ENCODE results near the gene MKRN2.
"Not testable (repeated sequence)": the region's sequence is repeated elsewhere in the genome, so short reads cannot be mapped to it uniquely, and the experiment has no call there.

Gene MKRN2

DNA sequence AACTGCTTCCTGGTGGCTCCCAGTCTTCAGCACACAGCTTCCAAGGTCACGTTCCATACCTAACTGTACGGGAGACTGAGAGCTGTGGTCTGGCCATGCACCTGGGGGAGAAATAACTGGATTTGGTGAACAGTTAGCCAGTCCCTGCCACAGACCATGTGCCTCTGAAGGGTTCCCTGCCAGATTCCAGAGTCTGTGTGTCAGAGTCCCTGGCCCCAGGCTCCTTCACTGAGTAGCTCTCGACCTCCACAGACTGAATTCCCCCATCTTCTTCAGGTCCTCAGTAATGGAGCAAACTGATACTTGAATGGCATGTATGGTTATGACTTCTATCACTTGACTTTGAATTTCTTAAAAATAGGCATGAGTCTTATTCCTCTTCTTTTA lies 29.1 kb upstream of the MKRN2 start:
- no peak for TF ChIP-seq JUND (IDR thresholded peaks at IDR 0.05; ENCODE audit: low read depth)
- DNase-seq (ENCODE audit: low read depth in 1 of 2, low spot score in 1 of 2): no peak
- in situ Hi-C loops (cut with HindIII; ENCODE audit: low pct_unique_long_range_greater_than_20kb, low sequenced_read_pairs): no loop called here

GRCh38 chr3:12532182-12532581 lies 24.7 kb upstream of the MKRN2 start:
- in situ Hi-C loops (cut with HindIII; ENCODE audit: low pct_unique_long_range_greater_than_20kb, low sequenced_read_pairs): no loop called here
- no peak for DNase-seq (ENCODE audit: low read depth in 1 of 2, low spot score in 1 of 2)
- no peak for TF ChIP-seq JUND (IDR thresholded peaks at IDR 0.05; ENCODE audit: low read depth)

DNA sequence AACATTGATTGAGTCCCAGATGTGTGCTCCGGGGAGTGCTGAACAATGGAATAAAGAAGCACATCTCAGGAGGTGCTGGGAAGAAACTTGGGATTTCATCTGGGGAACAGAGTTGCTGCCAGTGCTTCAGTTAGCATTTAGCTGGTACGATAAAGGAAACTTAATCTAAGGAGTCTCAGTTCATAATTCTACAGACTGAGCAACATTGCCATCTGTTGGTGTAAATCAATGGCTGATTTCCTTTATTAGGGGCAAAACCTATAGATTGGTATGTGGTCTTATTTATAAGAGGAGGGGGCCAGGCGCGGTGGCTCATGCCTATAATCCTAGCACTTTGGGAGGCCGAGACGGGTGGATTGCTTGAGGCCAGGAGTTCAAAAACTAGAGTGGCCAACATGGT lies 20.5 kb upstream of the MKRN2 start:
- no peak for TF ChIP-seq JUND (IDR thresholded peaks at IDR 0.05; ENCODE audit: low read depth)
- DNase-seq (ENCODE audit: low read depth in 1 of 2, low spot score in 1 of 2): no peak
- in situ Hi-C loops (cut with HindIII; ENCODE audit: low pct_unique_long_range_greater_than_20kb, low sequenced_read_pairs): no loop called here

GRCh38 chr3:12541625-12542024 lies 15.3 kb upstream of the MKRN2 start:
- DNase-seq (ENCODE audit: low read depth in 1 of 2, low spot score in 1 of 2): peak in 1 of 2 experiments; percentile 36
- TF ChIP-seq JUND (IDR thresholded peaks at IDR 0.05; ENCODE audit: low read depth): no peak
- in situ Hi-C loops (cut with HindIII; ENCODE audit: low pct_unique_long_range_greater_than_20kb, low sequenced_read_pairs): no loop called here

DNA sequence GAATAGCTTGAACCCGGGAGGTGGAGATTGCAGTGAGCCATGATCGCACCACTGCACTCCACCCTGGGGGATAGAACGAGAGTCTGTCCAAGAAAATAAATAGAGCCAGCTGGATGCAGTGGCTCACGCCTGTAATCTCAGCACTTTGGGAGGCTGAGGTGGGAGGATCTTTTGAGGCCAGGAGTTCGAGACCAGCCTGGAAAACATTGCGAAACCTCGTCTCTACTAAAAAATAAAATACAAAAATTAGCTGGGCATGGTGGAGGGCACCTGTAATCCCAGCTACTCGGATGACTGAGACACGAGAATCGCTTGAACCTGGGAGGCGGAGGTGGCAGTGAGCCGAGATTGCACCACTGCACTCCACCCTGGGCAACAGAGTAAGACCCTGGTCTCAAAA lies 13.4 kb upstream of the MKRN2 start:
- in situ Hi-C loops (cut with HindIII; ENCODE audit: low pct_unique_long_range_greater_than_20kb, low sequenced_read_pairs): not testable (repeated sequence)

DNA sequence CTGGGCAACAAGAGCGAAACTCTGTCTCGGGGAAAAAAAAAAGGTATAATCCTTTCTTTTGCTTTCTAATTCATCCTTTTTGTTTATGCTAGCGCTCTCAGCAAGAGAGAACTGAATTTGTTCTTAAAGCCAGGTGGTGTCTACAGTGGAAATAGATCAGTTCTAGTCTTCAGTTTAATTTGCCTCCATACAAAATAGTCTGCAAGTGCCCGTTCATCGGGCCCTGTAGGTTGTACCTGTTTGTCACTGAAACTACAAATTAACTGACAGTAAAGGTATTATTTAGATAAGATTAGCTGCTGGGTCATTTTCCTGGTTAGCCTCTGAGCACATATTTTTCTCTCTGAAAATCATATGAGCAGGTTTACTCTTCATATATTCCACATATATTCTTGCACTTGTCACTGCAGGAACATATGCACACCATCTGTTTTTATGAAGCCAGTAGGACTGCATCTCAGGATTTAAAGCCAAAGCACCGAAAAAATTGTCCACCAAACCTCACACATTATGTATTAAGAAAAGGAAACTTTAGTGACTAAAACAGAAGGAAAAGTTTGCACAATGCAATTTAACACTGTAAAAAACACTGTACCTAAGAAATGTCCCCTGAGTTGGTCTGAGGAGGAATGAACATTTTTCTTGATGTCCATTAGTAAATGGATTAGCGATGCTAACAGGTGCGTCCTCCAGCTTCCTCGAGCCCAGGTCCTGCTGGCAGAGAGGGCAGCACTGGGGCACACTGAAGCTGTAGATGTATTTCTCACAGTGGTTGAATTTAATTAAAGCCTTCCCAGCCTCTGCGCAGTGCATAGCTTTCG lies 12.0 kb upstream of the MKRN2 start:
- no peak for DNase-seq (ENCODE audit: low read depth in 1 of 2, low spot score in 1 of 2)
- in situ Hi-C loops (cut with HindIII; ENCODE audit: low pct_unique_long_range_greater_than_20kb, low sequenced_read_pairs): no loop called here
- TF ChIP-seq JUND (IDR thresholded peaks at IDR 0.05; ENCODE audit: low read depth): no peak

More for the DNA sequence above, 13.4 kb upstream of the MKRN2 start:
- DNase-seq (ENCODE audit: low read depth in 1 of 2, low spot score in 1 of 2): not testable (repeated sequence)

DNA sequence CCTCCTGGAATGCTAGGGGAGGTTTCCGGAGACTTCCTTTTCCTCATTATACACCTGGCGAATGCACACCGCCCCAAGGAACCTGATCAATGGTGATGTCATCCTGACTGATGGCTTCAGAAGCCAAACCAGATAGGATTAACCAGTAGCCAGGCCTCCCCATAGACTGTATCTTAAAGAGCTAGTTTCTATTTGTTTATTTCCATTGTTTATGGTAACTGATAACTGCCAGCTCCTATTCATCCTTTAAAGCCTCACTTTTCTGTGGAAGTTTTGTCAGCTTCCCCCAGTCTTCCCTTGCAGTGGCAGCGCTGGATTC lies 11.5 kb upstream of the MKRN2 start, which contains the start of gene MKRN2OS:
Gene MKRN2OS, minus strand, starts transcription at position 27 of the 319 bp plus-strand sequence. CDS start 35 bp downstream, outside the sequence.
- in situ Hi-C loops (cut with HindIII; ENCODE audit: low pct_unique_long_range_greater_than_20kb, low sequenced_read_pairs): no loop called here
- no peak for TF ChIP-seq JUND (IDR thresholded peaks at IDR 0.05; ENCODE audit: low read depth)
- peak; percentile 64 to 95 for DNase-seq (ENCODE audit: low read depth in 1 of 2, low spot score in 1 of 2)

- TF ChIP-seq JUND (IDR thresholded peaks at IDR 0.05; ENCODE audit: low read depth): no peak
- in situ Hi-C loops (cut with HindIII; ENCODE audit: low pct_unique_long_range_greater_than_20kb, low sequenced_read_pairs): no loop called here
- no peak for DNase-seq (ENCODE audit: low read depth in 1 of 2, low spot score in 1 of 2)
These were observed 6.7 kb upstream of the MKRN2 start for GRCh38 chr3:12549971-12550760.

- TF ChIP-seq JUND (IDR thresholded peaks at IDR 0.05; ENCODE audit: low read depth): no peak
- DNase-seq (ENCODE audit: low read depth in 1 of 2, low spot score in 1 of 2): peak in 1 of 2 experiments; percentile 57
- in situ Hi-C loops (cut with HindIII; ENCODE audit: low pct_unique_long_range_greater_than_20kb, low sequenced_read_pairs): no loop called here
These were observed 2.9 kb upstream of the MKRN2 start for GRCh38 chr3:12553921-12554391.

DNA sequence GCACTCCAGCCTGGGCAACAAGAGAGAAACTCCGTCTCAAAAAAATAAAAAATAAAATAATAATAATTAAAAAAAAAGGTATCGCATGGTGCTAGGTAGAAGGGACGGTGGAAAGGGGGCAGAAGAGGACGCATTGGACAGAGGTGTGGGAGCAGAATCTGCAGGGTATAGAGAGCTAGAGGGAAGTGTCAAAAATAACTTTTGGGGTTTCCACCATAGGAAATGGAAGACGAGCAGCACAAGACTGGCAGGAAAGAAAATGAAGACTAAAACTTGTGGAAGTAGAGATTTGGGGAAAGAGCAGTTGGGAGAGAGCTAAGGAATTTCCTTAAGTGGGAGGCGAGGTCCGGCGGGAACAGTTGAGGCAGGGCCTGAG lies 585 bp upstream of the MKRN2 start:
- in situ Hi-C loops (cut with HindIII; ENCODE audit: low pct_unique_long_range_greater_than_20kb, low sequenced_read_pairs): no loop called here
- no peak for TF ChIP-seq JUND (IDR thresholded peaks at IDR 0.05; ENCODE audit: low read depth)

GRCh38 chr3:12557473-12558100 lies 700 bp downstream of the MKRN2 start:
- no peak for DNase-seq (ENCODE audit: low read depth in 1 of 2, low spot score in 1 of 2)
- no peak for TF ChIP-seq JUND (IDR thresholded peaks at IDR 0.05; ENCODE audit: low read depth)
- in situ Hi-C loops (cut with HindIII; ENCODE audit: low pct_unique_long_range_greater_than_20kb, low sequenced_read_pairs): no loop called here

More for the DNA sequence above, 585 bp upstream of the MKRN2 start:
- DNase-seq (ENCODE audit: low read depth in 1 of 2, low spot score in 1 of 2): no peak

- no peak for TF ChIP-seq JUND (IDR thresholded peaks at IDR 0.05; ENCODE audit: low read depth)
- DNase-seq (ENCODE audit: low read depth in 1 of 2, low spot score in 1 of 2): no peak
- in situ Hi-C loops (cut with HindIII; ENCODE audit: low pct_unique_long_range_greater_than_20kb, low sequenced_read_pairs): no loop called here
These were observed 1.8 kb downstream of the MKRN2 start for GRCh38 chr3:12558706-12559105.

DNA sequence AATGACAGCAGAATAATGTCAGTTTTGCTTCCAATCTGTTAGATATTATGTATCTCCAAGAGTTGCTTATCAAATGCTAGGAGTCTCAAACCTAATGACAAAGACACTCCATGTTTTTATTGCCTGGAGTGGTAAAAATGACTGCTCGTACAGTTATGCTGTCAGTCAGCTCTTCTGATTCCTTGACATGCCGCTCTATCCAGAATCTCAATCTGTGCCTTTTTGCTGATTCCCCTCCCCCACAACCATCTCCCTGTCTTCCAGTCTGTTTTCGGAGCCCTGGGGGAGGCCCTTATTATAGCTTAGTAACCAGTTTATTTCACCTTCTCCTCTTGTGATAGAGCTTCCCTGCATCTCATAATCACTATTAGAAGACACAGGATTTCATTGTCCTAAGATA lies 2.6 kb downstream of the MKRN2 start:
- TF ChIP-seq JUND (IDR thresholded peaks at IDR 0.05; ENCODE audit: low read depth): no peak
- DNase-seq (ENCODE audit: low read depth in 1 of 2, low spot score in 1 of 2): no peak
- in situ Hi-C loops (cut with HindIII; ENCODE audit: low pct_unique_long_range_greater_than_20kb, low sequenced_read_pairs): no loop called here

Measured in T47D (cell line).